NCI-H1417 treated with DMSO at 0.1 percent for 48 hours (cell line): ENCODE results near the gene TM7SF3.

Experiments
- DNase-seq: peaks from one replicate; lab custom pipeline; 2025; lab: John Stamatoyannopoulos, UW

TM7SF3 gene

DNA sequence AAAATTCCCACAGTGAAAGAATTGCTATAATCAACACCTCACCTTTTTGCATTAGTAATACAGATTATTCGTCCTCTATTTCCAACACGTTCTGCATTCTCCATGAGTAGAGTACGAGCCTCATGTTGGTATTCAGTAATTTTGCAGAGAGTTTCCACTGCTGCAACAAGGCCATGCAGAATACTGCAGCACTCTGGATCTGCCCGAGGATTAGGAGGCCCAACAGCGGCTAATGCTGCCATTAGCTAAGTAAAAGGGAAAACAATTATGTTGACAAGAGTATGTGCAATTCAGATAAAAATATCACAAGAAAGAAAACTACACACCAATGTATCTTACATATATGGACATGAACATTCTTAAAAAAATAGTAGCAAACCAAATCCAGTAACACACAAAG lies 85.5 kb downstream of the TM7SF3 start:
- DNase-seq, result no peak
